Islet of Langerhans (tissue), 1 donor: ENCODE measurements around the gene ZNF705A.
"Not testable (repeated sequence)": the region's sequence is repeated elsewhere in the genome, so short reads cannot be mapped to it uniquely, and the experiment has no call there.

Experiments
- FAIRE-seq: peaks from one replicate; lab custom pipeline; 2011; peaks lifted over from hg19 to GRCh38; lab: Jason Lieb, UNC

ZNF705A gene

GRCh38 chr12:8184206-8184605 is 27.4 kb downstream of the ZNF705A start:
- not testable (repeated sequence) for FAIRE-seq

GRCh38 chr12:8188088-8188487 is 31.3 kb downstream of the ZNF705A start:
- FAIRE-seq = not testable (repeated sequence)

GRCh38 chr12:8197685-8198308 is 41.0 kb downstream of the ZNF705A start:
- not testable (repeated sequence) for FAIRE-seq

GRCh38 chr12:8218711-8219382 is 62.0 kb downstream of the ZNF705A start:
- FAIRE-seq = not testable (repeated sequence)

- FAIRE-seq = not testable (repeated sequence)
These were observed 64.6 kb downstream of the ZNF705A start for GRCh38 chr12:8221375-8221774.

- not testable (repeated sequence) for FAIRE-seq
These were observed 65.0 kb downstream of the ZNF705A start for GRCh38 chr12:8221844-8222243.

GRCh38 chr12:8222303-8222702 is 65.5 kb downstream of the ZNF705A start:
- FAIRE-seq = not testable (repeated sequence)

- not testable (repeated sequence) for FAIRE-seq
These were observed 66.8 kb downstream of the ZNF705A start for GRCh38 chr12:8223646-8224045.

GRCh38 chr12:8224782-8225181 is 68.0 kb downstream of the ZNF705A start:
- FAIRE-seq = not testable (repeated sequence)

- no peak for FAIRE-seq
These were observed 69.5 kb downstream of the ZNF705A start for GRCh38 chr12:8226355-8226754.

GRCh38 chr12:8226992-8227731 is 70.3 kb downstream of the ZNF705A start, which contains the start of gene FAM90A1:
FAM90A1 (minus strand) TSS chr12:8227618; CDS start chr12:8224832, 2,786 bp downstream.
- not testable (repeated sequence) for FAIRE-seq

GRCh38 chr12:8227732-8228077 is 70.9 kb downstream of the ZNF705A start:
- FAIRE-seq = not testable (repeated sequence)

GRCh38 chr12:8228607-8229006 is 71.8 kb downstream of the ZNF705A start:
- FAIRE-seq = not testable (repeated sequence)

GRCh38 chr12:8229486-8229885 is 72.7 kb downstream of the ZNF705A start:
- not testable (repeated sequence) for FAIRE-seq
